Right lobe of liver (tissue), 4 donors: Measurements from ENCODE around the gene PRND.

ENCODE experiments used
- POLR2A ChIP-seq: fragments of 450-650 bp; IDR thresholded peaks from one replicate; pipeline ENCODE4 v1.6.1; 2017; ENCODE audit warnings: antibody characterized with exemption, mild to moderate bottlenecking
- TF ChIP-seq, protein P1 (sequence below), 4 donors: fragments of 200-600 bp in 3 of 4; fragments of 450-650 bp in 1 of 4; IDR thresholded peaks; one replicate each; pipeline versions ENCODE4 v1.5.1 to v1.8.0; 2016 to 2022; ENCODE audit warnings: antibody characterized with exemption in 4 of 4, mild to moderate bottlenecking in 2 of 4
- donor health status: DM: no; HTN: no; CAD: no.
- donor health status: DM: no; HTN: no; CAD: no.
- donor health status: DM: no; HTN: yes; CAD: no.

DNA sequence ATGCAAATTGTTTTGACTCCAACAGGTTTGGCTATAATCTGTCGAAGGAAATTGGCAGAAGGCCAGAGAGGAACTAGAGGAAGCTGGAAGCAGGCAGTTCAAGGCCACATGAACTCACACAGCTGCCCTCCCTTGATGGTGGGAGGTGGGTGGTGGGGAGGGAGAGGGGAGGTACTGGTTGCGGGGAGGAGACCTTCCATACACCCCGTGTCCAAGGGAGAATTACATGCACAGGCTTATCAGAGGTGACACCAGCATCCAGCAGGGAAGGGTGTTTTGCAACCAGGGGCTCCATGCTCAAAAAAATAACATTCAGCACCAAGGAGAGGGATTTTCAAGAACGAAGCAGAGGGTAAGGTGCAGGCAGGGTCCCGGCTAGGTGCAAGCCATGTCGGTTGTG lies 9.1 kb downstream of the PRND start:
- TF ChIP-seq, protein P1, sequence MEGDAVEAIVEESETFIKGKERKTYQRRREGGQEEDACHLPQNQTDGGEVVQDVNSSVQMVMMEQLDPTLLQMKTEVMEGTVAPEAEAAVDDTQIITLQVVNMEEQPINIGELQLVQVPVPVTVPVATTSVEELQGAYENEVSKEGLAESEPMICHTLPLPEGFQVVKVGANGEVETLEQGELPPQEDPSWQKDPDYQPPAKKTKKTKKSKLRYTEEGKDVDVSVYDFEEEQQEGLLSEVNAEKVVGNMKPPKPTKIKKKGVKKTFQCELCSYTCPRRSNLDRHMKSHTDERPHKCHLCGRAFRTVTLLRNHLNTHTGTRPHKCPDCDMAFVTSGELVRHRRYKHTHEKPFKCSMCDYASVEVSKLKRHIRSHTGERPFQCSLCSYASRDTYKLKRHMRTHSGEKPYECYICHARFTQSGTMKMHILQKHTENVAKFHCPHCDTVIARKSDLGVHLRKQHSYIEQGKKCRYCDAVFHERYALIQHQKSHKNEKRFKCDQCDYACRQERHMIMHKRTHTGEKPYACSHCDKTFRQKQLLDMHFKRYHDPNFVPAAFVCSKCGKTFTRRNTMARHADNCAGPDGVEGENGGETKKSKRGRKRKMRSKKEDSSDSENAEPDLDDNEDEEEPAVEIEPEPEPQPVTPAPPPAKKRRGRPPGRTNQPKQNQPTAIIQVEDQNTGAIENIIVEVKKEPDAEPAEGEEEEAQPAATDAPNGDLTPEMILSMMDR (IDR thresholded peaks at IDR 0.05), result no peak
- TF ChIP-seq POLR2A, result no peak
